PC-3 (cell line): ENCODE data around the gene GOLT1A. TPM values are rescaled to one million over a fixed set of nuclear protein-coding genes. Genes with fewer than 3 reads are reported as not detected.

Experiments
- ATAC-seq: fragments of 200-7000 bp; cut with Tn5 transposase; 2 replicates; pipeline ENCODE4 v1.9.1; 2020; ENCODE audit warnings: mild to moderate bottlenecking, moderate library complexity
- BruUV-seq: library from RNA; stranded (reverse); fragments of 400-500 nt; replicated peaks from 2 replicates; lab custom pipeline; 2021; lab: Mats Ljungman, UMichigan
- CTCF ChIA-PET: fragments of 300-600 bp; sonication (Branson Sonifier 250); formaldehyde crosslinking; loops from one replicate; lab custom pipeline; 2022; ENCODE audit warnings: antibody characterized with exemption; lab: Charles Lee
- POLR2A ChIA-PET: fragments of 300-600 bp; sonication (Branson Sonifier 250); formaldehyde crosslinking; loops from one replicate; lab custom pipeline; 2022; ENCODE audit warnings: antibody characterized with exemption; ENCODE audit not compliant: unreplicated experiment; lab: Charles Lee
- DNase-seq: peaks from one replicate; pipeline ENCODE4 v3.0.0-alpha.2; 2015
- H2AFZ ChIP-seq: fragments of 300-600 bp; sonication (generic); 2 replicates; pipeline ENCODE4 v1.6.0; 2016; ENCODE audit warnings: antibody characterized with exemption, low read length
- H3F3A ChIP-seq: fragments of 300-600 bp; sonication (generic); one replicate; pipeline ENCODE4 v1.6.0; 2017; ENCODE audit warnings: antibody characterized with exemption, low read length, control low read depth, mild to moderate bottlenecking; ENCODE audit not compliant: unreplicated experiment
- H3K27ac ChIP-seq: fragments of 300-600 bp; sonication (generic); 2 replicates; pipeline ENCODE4 v1.5.1; 2016; ENCODE audit warnings: mild to moderate bottlenecking, low read length
- H3K27me3 ChIP-seq: fragments of 300-600 bp; sonication (generic); 2 replicates; pipeline ENCODE4 v1.6.1; 2016; ENCODE audit warnings: low read length, mixed read lengths
- H3K36me3 ChIP-seq: fragments of 300-600 bp; sonication (generic); 2 replicates; pipeline ENCODE4 v1.6.1; 2016; ENCODE audit warnings: low read depth, mixed run types, low read length, mixed read lengths
- H3K4me1 ChIP-seq: fragments of 300-600 bp; sonication (generic); 2 replicates; pipeline ENCODE4 v1.5.1; 2016; ENCODE audit warnings: low read length; ENCODE audit not compliant: insufficient read depth
- H3K4me2 ChIP-seq: fragments of 300-600 bp; sonication (generic); 2 replicates; pipeline ENCODE4 v1.6.0; 2016; ENCODE audit warnings: low read length
- H3K4me3 ChIP-seq: fragments of 300-600 bp; sonication (generic); 2 replicates; pipeline ENCODE4 v1.5.1; 2016; ENCODE audit warnings: mild to moderate bottlenecking, low read length, mixed read lengths
- H3K79me2 ChIP-seq: fragments of 300-600 bp; sonication (generic); 2 replicates; pipeline ENCODE4 v1.6.1; 2017; ENCODE audit warnings: low read length, mixed read lengths
- H3K9ac ChIP-seq: fragments of 300-600 bp; sonication (generic); 2 replicates; pipeline ENCODE4 v1.6.0; 2016; ENCODE audit warnings: mild to moderate bottlenecking, low read length
- H3K9me2 ChIP-seq: fragments of 300-600 bp; sonication (generic); replicated peaks from 2 replicates; pipeline ENCODE4 v1.6.1; 2016; ENCODE audit warnings: mixed run types, low read length, mixed read lengths
- H3K9me3 ChIP-seq: fragments of 300-600 bp; sonication (generic); 2 replicates; pipeline ENCODE4 v1.6.1; 2016; ENCODE audit warnings: low read length, mixed read lengths
- H4K20me1 ChIP-seq: fragments of 300-600 bp; sonication (generic); 2 replicates; pipeline ENCODE4 v1.6.1; 2016; ENCODE audit warnings: low read length, mixed read lengths
- CTCF ChIP-seq: fragments of 300-600 bp; sonication (generic); conservative IDR thresholded peaks from 2 replicates; pipeline ENCODE4 v1.5.1; 2017; ENCODE audit warnings: antibody characterized with exemption, low read depth, mild to moderate bottlenecking, low read length
- EZH2 ChIP-seq: fragments of 300-600 bp; sonication (generic); IDR thresholded peaks from one replicate; pipeline ENCODE4 v1.6.1; 2017; ENCODE audit warnings: antibody characterized with exemption, mild to moderate bottlenecking, low read length; ENCODE audit not compliant: unreplicated experiment
- EZH2phosphoT487 ChIP-seq: fragments of 300-600 bp; sonication (generic); IDR thresholded peaks from 2 replicates; pipeline ENCODE4 v1.6.1; 2018; ENCODE audit warnings: mild to moderate bottlenecking, antibody characterized with exemption, low read length, borderline replicate concordance
- intact Hi-C: fragments of 100-400 bp; cut with micrococcal nuclease; formaldehyde crosslinking; loops from 2 replicates; pipeline ENCODE4 v1.9.0; 2023
- total RNA-seq: library from RNA; depleted of rRNA; stranded (reverse); fragments of >200 nt; gene quantifications from 2 replicates; pipeline ENCODE4 v1.2.3, GENCODE V29; 2014

GOLT1A gene
- total RNA-seq, 1 experiment from 2014 or later = 13.3 TPM

DNA sequence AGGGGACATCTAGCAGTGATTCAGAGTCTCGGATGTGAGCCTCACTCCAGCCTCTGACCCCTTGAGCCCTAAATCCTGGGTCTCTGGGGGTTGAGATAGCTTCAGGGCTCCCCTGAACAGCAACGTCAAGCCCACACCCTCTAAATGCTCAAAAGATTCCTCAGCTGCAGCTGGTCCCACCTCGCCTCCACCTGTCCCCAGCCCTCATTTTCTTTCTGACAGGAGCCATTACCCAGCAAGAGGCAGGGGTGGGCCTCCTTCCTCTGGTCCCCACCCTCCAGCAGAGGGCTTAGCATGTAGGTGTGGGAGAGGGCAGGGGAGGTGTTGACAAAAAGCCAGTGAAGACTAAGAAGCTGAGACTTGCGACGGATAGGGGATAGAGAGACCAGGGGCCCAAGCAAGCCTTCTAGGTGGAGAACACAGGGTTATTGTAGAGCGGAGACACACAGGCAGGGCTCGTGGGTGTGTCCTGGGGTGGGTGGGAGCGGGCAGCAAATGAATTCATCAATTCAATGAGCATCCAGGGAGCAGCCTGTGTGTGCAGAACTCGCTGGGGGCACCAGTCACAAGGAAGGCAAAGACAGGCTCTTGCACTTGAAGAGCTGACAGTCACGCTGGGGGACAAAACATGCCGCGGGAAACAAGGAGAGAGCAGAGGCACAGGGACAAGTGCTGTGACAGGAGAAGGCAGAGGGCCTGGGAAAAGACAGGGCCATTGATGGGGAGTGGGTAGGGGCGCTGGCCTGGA, 48.9 kb upstream of the GOLT1A start:
- Histone ChIP-seq H3K27me3 (no peaks in the 10 kb centered on the region), H3K36me3 (peaks cover 44% of the 10 kb centered on the region), H3K4me3 (no peak overlapping the region), H4K20me1 (no peaks in the 10 kb centered on the region), H3K9ac (no peak overlapping the region), H3K27ac (no peak overlapping the region), H3K9me3 (no peaks in the 10 kb centered on the region), H3K4me2 (no peak overlapping the region), H3K9me2 (no peaks in the 10 kb centered on the region), H3F3A (no peaks in the 10 kb centered on the region), H3K79me2 (no peaks in the 10 kb centered on the region), H3K4me1 (no peaks in the 10 kb centered on the region), H2AFZ (no peak overlapping the region)
- ChIA-PET CTCF (no interaction called here), POLR2A (no interaction called here)
- TF ChIP-seq CTCF (no peak), EZH2phosphoT487 (no peak)
- BruUV-seq = no TSS peak
- ATAC-seq (no peak), DNase-seq (no peak)
- intact Hi-C loops = no loop called here

DNA sequence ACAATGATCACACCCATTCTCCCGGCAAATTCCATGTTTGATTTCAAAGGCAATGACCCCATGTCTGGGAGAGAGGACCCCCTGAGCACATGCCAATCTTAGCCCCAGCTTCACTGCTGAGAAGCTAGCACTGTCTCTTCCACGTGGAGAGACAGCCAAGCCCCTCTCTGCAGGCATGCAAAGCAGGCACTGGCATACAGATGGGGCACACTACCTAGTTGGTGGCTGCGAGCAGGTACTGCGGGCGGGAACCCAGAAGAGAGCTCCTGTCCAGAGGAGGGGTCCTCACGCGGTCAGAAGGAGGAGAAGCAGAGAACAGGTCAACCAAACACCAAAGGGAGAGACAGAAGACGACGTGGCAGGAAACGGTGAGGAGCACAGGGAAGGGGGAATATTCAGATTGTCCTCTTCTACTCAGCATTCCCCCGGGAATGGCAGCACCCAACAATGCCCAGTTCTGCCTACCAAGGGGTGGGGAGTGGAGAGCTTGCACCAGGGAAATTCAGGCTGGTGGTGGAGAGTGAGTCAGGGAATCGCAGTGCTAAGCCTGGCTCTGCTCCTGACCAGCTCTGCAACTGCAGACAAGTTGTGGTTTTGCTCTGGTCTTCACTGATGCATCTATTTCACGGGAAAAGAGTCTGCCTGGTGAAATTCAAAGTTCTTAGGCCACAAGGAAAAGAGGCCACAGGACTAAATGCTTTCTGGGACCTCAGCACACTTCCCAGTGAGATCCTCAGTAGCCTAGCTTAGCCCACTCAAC, 48.1 kb upstream of the GOLT1A start:
- ATAC-seq = no peak
- H3K27ac ChIP-seq = no peak overlapping the region
- BruUV-seq = no TSS peak

More for the DNA sequence above, 48.1 kb upstream of the GOLT1A start:
- H3K9ac ChIP-seq = no peak overlapping the region
- H3K9me2 ChIP-seq = no peaks in the 10 kb centered on the region
- ChIA-PET CTCF (no interaction called here), POLR2A (no interaction called here)
- DNase-seq = no peak
- H3K9me3 ChIP-seq = no peaks in the 10 kb centered on the region
- H3K4me2 ChIP-seq = no peak overlapping the region
- H2AFZ ChIP-seq = no peak overlapping the region
- intact Hi-C loops = no loop called here
- TF ChIP-seq EZH2 (no peak), CTCF (no peak), EZH2phosphoT487 (no peak)
- no peaks in the 10 kb centered on the region for H3K4me1 ChIP-seq
- no peak overlapping the region for H3K4me3 ChIP-seq
- H3K79me2 ChIP-seq = no peaks in the 10 kb centered on the region
- no peaks in the 10 kb centered on the region for H4K20me1 ChIP-seq
- H3K27me3 ChIP-seq = no peaks in the 10 kb centered on the region
- no peaks in the 10 kb centered on the region for H3F3A ChIP-seq
- peaks cover 36% of the 10 kb centered on the region for H3K36me3 ChIP-seq
